GM19239 (cell line): Measurements from ENCODE around the gene ZNF232.
"Not testable (repeated sequence)": the region's sequence is repeated elsewhere in the genome, so short reads cannot be mapped to it uniquely, and the experiment has no call there.

Experiments
- DNase-seq: peaks from one replicate; pipeline ENCODE4 v3.0.0; 2011; ENCODE audit warnings: low spot score; ENCODE audit not compliant: insufficient read length
- FAIRE-seq: peaks from 2 replicates; lab custom pipeline; 2011; peaks lifted over from hg19 to GRCh38; lab: Jason Lieb, UNC

ZNF232 gene

DNA sequence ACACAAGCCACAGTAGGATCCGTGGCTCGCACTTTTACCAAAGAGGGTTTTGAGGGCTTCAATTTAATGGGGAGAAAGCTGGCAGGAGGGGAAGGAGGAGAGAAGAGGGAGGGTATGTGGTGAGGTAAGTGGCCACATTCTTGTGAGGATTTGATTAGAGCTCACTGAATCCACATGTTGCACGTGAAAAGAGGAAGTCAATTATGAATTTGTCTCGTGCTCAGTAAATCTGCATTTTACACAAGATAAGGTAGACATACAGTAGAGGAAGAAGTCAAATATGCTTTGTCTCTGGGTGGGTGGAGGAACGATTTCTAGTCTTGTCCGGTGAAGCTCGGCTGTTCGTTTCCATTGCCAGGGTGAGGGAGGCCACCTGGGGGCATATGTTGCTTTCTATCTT, 862 bp downstream of the ZNF232 start:
- FAIRE-seq (no peak), DNase-seq (no peak)

DNA sequence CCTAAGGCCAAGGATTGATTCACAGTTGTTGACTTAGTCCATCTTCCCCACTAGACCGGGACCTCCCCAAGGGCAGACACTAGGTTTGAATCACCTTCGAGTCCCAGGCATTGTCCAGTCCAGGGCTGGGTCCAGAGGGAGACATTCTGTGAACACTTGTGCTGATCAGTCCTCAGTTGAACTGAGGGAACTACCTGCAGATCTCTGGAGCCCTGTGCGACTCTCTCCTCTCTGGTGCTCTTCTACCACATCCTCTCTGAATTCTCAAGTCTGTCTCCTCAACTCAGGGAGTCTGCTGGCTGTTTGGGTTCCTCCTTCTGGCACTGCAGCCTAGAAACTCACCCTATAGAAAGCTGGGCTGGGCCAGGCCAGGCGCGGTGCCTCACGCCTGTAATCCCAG, 10.8 kb downstream of the ZNF232 start:
- DNase-seq, result no peak
- FAIRE-seq, result no peak

- DNase-seq (no peak), FAIRE-seq (no peak)
Measured at GRCh38 chr17:5099271-5099670, 12.4 kb downstream of the ZNF232 start.

GRCh38 chr17:5097101-5097834, 14.4 kb downstream of the ZNF232 start:
- no peak for DNase-seq
- FAIRE-seq, result no peak

- no peak for DNase-seq
- no peak for FAIRE-seq
Measured at GRCh38 chr17:5096731-5097100, 15.0 kb downstream of the ZNF232 start.

DNA sequence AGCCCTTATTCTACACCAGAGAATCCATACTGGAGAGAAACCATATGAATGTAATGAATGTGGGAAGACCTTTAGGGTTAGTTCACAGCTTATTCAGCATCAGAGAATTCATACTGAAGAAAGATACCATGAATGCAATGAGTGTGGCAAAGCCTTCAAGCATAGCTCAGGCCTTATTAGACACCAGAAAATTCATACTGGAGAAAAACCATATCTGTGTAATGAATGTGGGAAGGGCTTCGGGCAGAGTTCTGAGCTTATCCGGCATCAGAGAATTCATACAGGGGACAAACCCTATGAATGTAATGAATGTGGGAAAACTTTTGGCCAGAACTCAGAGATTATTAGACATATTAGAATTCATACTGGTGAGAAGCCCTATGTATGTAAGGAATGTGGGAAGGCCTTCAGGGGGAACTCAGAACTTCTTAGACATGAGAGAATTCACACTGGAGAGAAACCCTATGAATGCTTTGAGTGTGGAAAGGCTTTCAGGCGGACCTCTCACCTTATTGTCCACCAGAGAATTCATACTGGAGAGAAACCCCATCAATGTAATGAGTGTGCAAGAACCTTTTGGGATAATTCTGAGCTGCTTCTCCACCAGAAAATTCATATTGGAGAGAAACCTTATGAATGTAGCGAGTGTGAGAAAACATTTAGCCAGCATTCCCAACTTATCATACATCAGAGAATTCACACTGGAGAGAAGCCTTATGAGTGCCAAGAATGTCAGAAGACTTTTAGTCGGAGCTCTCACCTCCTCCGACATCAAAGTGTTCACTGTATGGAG, 19.3 kb downstream of the ZNF232 start:
- FAIRE-seq (no peak), DNase-seq (no peak)

DNA sequence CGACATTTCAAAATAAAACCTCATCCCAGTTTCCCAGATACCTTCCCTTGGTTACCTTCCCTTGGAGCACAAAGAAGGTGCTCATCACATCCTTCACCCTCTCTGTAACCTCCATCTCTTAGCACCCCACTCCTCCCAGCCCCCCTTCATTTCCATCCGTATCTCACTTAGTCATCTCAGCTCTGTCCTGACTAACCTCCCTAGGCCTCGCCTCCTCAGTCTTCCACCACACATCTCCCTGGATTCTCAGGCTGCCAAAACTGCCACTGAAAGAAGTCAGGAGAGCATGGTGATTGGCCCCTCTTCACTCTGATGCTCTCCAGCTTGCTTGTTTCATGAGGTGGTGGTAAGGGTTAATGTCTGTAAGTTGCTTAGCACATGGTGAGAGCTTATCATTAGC, 31.1 kb downstream of the ZNF232 start:
- DNase-seq, result no peak

DNA sequence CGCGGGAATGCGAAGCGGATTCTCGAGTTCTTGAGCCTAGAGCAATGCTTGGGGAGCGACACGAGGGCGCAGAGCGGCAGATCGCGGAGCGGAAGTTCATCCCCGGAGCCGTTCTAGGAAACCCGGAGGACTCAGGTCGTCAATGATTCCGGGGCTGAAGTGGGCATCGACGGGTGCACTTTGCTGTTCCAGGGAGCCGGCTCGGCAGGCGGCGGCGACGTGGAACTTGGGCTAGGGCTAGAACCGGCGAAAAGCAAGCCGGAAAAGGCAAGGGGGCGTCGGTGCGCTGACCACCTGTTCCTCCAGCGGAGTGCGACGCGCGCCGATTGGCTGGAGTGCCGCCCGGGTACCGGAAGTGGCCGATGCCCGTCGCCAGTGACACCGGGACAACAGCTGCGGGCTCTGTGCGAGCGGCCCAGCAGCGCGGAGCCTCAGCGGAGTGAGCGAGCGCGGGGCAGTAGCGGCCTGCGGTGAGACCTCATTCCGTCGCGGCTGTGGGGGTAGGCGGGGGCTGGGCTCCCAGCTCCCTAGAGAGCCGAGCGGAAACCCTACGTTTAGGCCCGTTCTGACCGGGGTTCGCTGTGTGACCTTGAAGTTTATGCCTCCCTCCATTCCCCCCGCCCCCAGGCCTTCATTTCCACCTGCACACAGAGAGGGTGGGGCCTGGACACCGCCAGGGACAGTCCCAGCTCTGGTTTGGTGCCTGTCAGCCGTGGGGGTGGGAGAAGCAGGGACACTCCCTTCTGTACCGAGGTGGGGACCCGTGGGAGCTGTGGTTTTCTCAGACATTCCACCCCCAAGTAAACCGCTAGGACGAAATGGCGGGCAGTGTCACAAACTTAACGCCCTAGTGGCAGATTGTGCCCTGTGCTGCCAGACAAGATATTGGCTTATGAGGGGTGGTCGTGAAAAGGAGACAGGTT, 33.3 kb downstream of the ZNF232 start, which contains the start of gene ZFP3:
Gene ZFP3, plus strand, starts transcription at position 362 of the 923 bp plus-strand sequence. CDS start 13,038 bp downstream, outside the sequence.
- DNase-seq, result peak; percentile 81
- FAIRE-seq, result peak; percentile 93

More for the DNA sequence above, 31.1 kb downstream of the ZNF232 start:
- FAIRE-seq, result no peak

- no peak for FAIRE-seq
- no peak for DNase-seq
Measured at GRCh38 chr17:5077781-5078105, 33.9 kb downstream of the ZNF232 start.

- FAIRE-seq, DNase-seq: not testable (repeated sequence)
Measured at GRCh38 chr17:5077275-5077674, 34.4 kb downstream of the ZNF232 start.

GRCh38 chr17:5075472-5075871, 36.2 kb downstream of the ZNF232 start:
- not testable (repeated sequence) for DNase-seq, FAIRE-seq

DNA sequence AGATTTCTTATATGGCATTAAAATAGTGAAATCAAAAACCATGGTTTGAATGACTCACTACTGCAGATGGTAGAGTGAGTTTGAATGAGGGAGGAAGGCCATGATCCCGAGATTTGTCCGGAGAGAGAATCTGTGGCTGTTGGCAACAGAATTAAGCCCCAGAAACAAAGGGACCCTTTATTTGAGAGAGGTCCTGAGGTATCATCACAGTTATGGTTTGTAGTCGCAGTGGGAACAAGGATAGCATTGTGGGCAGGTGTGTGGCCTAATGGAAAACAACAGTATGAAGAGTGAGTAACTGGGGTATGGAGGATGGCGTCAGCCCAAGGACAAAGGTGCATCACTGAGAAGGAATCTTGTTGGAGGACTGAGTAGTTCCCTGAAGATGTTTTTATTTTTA, 42.0 kb downstream of the ZNF232 start:
- DNase-seq, result no peak
- no peak for FAIRE-seq

DNA sequence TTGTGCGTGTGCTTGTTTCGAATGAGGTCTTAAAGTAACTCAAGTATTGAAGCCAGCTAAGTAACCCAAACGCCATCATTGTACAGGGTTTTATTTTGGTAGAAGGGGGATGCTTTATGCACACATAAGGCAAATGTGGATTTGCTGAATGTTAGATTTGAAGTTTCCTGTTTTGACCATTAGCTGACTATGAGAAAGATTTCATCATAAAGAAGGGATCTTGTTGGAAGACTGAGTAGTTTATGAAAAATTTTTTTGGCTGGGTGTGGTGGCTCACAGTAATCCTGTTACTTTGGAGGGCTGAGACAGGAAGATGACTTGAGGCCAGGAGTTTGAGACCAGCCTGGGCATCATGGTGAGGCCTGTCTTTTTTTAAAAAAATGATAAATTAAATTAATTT, 43.4 kb downstream of the ZNF232 start:
- FAIRE-seq (no peak), DNase-seq (no peak)

- DNase-seq (no peak), FAIRE-seq (no peak)
Measured at GRCh38 chr17:5065227-5065744, 46.4 kb downstream of the ZNF232 start.
